GM13976 (cell line): ENCODE measurements around the gene IFI35.

Source experiments
- DNase-seq: peaks from one replicate; pipeline ENCODE4 v3.0.0; 2012; ENCODE audit warnings: low spot score
- in situ Hi-C: fragments of 300-500 bp; cut with MboI; formaldehyde crosslinking; loops from one replicate; pipeline ENCODE4 v1.12.0; 2022; ENCODE audit warnings: low sequenced_read_pairs, mixed read lengths, inconsistent platforms; ENCODE audit not compliant: unreplicated experiment
- TF ChIP-seq, protein P1 (sequence below): IDR thresholded peaks from 2 replicates; pipeline ENCODE4 v1.5.1; 2012; ENCODE audit warnings: borderline replicate concordance, mild to moderate bottlenecking; ENCODE audit not compliant: insufficient read depth; ENCODE audit errors: extremely low read depth, missing control alignments, control extremely low read depth

Gene IFI35

DNA sequence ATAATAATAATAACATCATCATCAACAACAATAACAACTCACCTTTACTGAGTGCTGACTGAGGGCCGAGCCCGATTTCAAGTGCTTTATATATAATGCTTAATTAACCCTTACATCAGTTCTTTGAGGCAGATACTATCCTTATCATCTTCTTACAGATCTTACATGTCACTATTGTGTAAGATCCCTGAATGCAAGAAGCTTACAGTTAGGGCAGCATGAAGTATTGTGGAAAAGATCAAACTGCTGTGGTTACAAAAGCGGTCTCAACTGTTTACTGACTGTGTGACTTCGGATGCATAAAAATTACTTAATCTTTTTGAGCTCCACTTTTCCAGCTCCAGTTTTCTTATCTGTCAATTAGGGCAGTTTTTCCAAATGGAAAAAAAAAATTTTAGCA, 12.3 kb downstream of the IFI35 start:
- no peak for DNase-seq
- TF ChIP-seq, protein P1, sequence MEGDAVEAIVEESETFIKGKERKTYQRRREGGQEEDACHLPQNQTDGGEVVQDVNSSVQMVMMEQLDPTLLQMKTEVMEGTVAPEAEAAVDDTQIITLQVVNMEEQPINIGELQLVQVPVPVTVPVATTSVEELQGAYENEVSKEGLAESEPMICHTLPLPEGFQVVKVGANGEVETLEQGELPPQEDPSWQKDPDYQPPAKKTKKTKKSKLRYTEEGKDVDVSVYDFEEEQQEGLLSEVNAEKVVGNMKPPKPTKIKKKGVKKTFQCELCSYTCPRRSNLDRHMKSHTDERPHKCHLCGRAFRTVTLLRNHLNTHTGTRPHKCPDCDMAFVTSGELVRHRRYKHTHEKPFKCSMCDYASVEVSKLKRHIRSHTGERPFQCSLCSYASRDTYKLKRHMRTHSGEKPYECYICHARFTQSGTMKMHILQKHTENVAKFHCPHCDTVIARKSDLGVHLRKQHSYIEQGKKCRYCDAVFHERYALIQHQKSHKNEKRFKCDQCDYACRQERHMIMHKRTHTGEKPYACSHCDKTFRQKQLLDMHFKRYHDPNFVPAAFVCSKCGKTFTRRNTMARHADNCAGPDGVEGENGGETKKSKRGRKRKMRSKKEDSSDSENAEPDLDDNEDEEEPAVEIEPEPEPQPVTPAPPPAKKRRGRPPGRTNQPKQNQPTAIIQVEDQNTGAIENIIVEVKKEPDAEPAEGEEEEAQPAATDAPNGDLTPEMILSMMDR = no peak
- in situ Hi-C loops = no loop called here

DNA sequence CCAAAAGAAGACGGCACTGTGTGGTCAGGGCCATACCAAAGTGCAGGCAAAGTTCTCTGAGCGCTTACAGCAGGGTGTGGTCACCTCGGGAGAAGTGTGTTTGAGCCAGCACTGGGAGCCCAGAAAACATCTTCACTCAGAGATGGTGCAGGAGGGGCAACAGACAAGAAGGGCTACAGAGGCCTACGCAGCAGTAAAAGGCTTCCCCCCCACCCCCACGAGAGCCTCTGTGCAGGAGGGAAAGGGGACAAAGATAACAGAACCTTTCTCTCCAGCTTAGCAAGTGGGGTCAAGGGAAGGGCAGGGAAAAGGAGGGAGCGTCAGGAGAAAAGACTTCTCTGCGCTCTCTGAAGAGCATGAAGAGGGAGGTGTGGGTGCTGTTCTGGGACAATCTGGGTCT, 12.8 kb downstream of the IFI35 start:
- no peak for DNase-seq
- in situ Hi-C loops = no loop called here
- TF ChIP-seq, protein P1 = no peak

DNA sequence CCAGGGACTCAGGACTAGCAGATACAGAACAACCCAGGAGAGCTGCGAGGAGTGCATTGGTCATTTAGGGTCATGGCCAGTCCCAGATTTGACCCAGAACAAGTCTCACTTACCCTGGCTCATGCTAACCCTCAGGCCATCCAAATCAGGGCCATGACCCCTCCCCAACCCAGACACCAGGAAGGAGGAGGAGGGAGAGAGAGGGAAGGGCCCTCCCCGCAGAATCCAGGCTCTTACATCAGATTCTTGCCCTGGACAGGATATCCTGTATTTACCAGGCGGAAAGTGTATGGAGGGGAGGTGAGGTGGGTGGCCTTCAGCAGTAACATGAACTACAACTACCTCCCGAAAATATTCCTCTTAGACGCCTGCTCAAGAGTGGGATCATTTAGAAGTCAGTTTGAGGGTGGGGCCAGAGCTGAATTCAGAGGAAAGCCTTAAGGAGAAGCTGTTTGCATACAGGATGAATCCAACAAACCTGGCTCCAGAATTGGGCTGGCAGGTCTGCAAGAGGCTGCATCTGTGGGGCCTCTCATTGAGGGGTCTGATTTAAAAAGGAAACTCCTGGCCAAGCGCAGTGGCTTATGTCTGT, 13.5 kb downstream of the IFI35 start:
- in situ Hi-C loops = no loop called here
- TF ChIP-seq, protein P1 = no peak

DNA sequence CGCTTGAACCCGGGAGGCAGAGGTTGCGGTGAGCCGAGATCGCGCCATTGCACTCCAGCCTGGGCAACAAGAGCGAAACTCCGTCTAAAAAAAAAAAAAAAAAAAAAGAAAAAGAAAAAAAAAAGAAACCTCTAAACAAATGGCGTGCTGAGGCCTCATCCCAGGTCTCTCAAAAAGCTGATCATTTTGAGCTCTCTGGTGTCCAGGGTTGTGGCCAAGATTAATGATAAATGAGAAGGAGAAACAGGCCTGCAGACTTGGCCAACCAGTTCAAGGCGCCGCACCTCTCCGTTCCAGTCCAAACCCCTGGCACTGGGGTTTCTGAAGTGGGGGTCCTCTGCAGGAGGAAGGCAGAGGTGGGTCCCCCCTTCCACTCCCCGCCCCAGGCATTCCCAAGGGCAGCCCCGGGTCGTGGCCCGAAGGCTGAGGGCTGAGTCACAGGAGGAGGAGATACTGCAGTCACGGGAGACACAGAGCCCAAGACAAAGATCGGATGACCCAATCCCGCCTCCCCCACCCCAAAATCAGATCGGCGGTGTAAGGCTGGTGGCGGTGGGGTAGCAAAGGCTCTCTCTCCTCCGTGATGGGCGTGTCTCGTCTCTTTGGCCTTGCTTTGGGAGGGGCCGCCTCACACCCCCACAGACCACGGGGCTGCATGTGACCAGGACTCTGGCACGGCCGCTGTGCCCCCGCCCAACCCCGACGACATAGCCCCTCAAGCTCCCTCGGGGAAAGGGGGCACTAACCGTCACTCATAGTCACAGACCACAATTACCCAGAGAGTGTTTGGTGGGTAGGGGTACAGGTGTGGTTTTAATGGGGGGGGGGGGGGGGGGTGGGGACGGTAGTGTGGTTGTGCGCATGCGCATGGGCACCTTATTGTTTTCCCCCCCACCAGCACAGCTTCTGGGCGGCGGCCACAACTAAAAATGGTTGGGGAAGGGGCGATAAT, 14.5 kb downstream of the IFI35 start:
- in situ Hi-C loops = no loop called here
- DNase-seq = peak; percentile 75
- TF ChIP-seq, protein P1 = no peak

More for the DNA sequence above, 13.5 kb downstream of the IFI35 start:
- DNase-seq = no peak

DNA sequence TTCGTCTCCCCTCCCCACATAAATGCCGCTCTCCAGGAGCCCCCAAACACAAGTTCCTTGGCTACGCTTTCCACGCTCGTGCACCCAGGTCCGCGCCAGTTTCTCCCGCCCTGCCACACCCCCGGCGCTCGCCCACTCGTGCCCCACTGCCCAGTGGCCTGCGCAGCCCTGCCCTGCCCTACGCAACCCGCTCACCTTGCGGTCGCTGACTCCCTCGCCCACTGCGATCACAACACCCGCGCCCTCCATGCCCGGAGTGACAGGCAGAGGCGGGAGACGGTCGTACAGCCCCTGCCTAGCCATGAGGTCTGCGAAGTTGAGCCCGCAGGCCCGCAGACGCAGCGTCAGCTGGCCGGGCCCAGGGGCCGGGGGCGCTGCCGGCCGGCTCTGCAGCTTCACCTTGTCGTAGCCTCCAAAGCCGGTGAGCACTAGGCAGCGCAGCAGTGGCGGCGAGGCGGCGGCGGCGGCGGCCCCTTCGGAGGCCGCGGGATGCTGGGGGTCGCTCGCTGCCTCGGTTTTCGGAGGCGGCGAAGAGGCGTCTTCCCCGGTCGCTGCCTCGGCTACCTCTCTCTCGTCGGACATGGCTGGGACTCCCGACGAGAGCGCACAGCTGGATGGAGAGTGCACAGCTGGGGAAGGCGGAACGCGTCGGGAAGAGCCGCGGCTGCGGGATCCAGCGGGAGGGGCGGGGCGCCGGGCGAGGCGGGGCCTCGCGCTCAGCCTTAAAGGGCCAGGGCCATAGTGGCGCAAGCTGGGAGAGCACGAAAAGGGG, 15.3 kb downstream of the IFI35 start, which contains the start of gene VAT1:
Gene VAT1 (minus strand): TSS at position 645 of the 772 bp plus-strand sequence. CDS start 63 bp downstream, at position 582.
- in situ Hi-C loops = no loop called here
- peak; percentile 86 for DNase-seq
- TF ChIP-seq, protein P1 = no peak
